SH-SY5Y (cell line): ENCODE results near the gene POU2F1.

ENCODE experiments used
- GATA2 ChIP-seq: IDR thresholded peaks from 2 replicates; pipeline ENCODE4 v1.6.1; 2011; ENCODE audit warnings: mild to moderate bottlenecking, low read depth, low read length
- GATA3 ChIP-seq: IDR thresholded peaks from 2 replicates; pipeline ENCODE4 v1.6.1; 2011; ENCODE audit warnings: low read depth, mild to moderate bottlenecking, low read length, moderate library complexity

DNA sequence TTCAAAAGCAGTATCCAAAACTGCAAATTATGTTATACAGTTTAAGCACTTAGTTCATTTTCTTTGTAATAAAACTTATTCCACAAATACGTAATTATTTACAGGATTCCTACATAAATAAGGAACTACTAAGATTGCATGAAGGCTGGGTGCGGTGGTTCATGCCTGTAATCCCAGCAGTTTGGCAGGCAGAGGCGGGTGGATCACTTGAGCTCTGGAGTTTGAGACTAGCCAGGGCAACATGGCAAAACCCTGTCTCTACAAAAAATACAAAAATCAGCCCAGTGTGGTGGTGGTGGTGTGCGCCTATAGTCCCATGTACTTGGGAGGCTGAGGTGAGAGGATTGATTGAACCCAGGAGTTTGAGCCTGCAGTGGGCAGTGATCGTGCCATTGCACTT, 69.3 kb downstream of the POU2F1 start:
- no peak for TF ChIP-seq GATA3
- no peak for TF ChIP-seq GATA2
